ENCODE results near the gene HES4. TPM values are rescaled to one million over a fixed set of nuclear protein-coding genes. Genes with fewer than 3 reads are reported as not detected.

Gene HES4
- total RNA-seq, 1 experiment from 2014 or later = 145 TPM

DNA sequence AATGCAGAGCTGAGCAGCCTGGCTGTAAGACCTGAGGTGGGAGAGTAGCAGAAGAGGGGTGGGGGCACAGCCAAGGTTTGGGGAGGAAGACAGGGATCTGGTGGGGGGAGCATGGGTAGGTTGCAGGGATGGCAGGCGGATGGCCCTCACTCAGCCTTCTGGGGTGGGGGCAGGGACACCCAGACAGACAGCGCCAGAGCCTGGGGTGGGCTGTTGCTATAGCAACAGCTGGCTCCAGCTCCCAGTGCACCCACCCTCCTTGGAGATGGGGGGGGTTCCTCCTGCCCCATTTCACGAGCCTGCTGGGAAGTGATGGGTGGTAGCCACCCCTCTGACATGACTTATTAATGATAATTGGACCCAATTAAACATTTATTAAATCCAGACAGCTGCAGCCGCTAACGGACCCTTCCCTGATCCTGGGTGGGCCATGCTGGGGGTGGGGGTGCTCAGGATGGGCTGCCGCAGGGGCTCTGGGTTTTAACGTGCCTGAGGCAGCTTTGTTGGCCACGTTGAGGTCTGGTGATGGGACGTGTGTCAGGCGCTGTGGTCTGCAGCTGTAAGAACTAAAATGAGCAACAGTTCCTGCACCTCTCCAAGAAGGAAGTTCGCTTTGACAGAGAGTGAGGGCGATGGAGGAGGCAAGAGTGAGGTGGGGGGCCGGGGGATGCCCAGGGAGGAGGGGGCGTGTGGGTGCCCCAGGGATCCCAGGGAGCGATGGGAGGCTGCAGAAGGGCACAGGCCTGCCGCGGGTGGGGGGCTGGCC, 39.4 kb upstream of the HES4 start (continued):
- no peak for TF ChIP-seq ZNF274 (IDR thresholded peaks at IDR 0.05; ENCODE audit: low read depth, low read length)
- TF ChIP-seq, protein P1, sequence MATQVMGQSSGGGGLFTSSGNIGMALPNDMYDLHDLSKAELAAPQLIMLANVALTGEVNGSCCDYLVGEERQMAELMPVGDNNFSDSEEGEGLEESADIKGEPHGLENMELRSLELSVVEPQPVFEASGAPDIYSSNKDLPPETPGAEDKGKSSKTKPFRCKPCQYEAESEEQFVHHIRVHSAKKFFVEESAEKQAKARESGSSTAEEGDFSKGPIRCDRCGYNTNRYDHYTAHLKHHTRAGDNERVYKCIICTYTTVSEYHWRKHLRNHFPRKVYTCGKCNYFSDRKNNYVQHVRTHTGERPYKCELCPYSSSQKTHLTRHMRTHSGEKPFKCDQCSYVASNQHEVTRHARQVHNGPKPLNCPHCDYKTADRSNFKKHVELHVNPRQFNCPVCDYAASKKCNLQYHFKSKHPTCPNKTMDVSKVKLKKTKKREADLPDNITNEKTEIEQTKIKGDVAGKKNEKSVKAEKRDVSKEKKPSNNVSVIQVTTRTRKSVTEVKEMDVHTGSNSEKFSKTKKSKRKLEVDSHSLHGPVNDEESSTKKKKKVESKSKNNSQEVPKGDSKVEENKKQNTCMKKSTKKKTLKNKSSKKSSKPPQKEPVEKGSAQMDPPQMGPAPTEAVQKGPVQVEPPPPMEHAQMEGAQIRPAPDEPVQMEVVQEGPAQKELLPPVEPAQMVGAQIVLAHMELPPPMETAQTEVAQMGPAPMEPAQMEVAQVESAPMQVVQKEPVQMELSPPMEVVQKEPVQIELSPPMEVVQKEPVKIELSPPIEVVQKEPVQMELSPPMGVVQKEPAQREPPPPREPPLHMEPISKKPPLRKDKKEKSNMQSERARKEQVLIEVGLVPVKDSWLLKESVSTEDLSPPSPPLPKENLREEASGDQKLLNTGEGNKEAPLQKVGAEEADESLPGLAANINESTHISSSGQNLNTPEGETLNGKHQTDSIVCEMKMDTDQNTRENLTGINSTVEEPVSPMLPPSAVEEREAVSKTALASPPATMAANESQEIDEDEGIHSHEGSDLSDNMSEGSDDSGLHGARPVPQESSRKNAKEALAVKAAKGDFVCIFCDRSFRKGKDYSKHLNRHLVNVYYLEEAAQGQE (IDR thresholded peaks at IDR 0.05; ENCODE audit: low read depth) = no peak
- TF ChIP-seq CBX3 (IDR thresholded peaks at IDR 0.05; ENCODE audit: low read depth) = no peak

GRCh38 chr1:1038694-1039093, 38.8 kb upstream of the HES4 start:
- Histone ChIP-seq H4K20me1 (ENCODE audit: insufficient read depth) (no peaks in the 10 kb centered on the region), H3K27me3 (ENCODE audit: insufficient read depth, low read length) (no peaks in the 10 kb centered on the region), H3K9ac (ENCODE audit: low read length) (no peak overlapping the region), H3K9me2 (ENCODE audit: insufficient read depth) (no peaks in the 10 kb centered on the region), H3K36me3 (ENCODE audit: control insufficient read depth in 1 of 2, insufficient read depth in 2 of 2, low read length in 2 of 2) (peaks cover 4 to 34% of the 10 kb centered on the region in 2 experiments; a peak in 2 of 4 replicates), H2AFZ (ENCODE audit: low read depth, low read length, poor library complexity, severe bottlenecking) (no peak overlapping the region), H3K9me3 (ENCODE audit: control insufficient read depth in 1 of 2, insufficient read depth in 1 of 2, low read depth in 1 of 2, low read length in 2 of 2) (no peaks in the 10 kb centered on the region), H3K79me2 (ENCODE audit: insufficient read depth, low read length) (peaks cover 57% of the 10 kb centered on the region), H3K4me3 (replicated peaks in 1 of 2; ENCODE audit: low read depth in 1 of 2, low read length in 2 of 2) (no peak overlapping the region), H3K27ac (ENCODE audit: low read depth, low read length) (no peak overlapping the region), H3K4me2 (ENCODE audit: low read length) (no peak overlapping the region), H3K4me1 (ENCODE audit: control insufficient read depth in 1 of 2, insufficient read depth in 2 of 2, low read length in 2 of 2) (peaks cover 7 to 18% of the 10 kb centered on the region in 2 experiments; a peak in 3 of 4 replicates)
- ChIA-PET POLR2A (no interaction called here), CTCF (interaction anchor here (1.4 kb wide), 1 partner anchor 54 kb away, joined by 3 read pairs; no protein-coding TSS in a partner anchor), RAD21 (ENCODE audit: low non-redundant PET in 1 of 2, low total read pairs in 2 of 2, uncharacterized antibody in 2 of 2, unreplicated experiment in 2 of 2) (no interaction called here)
- no peak for DNase-seq (ENCODE audit: low read depth, low spot score)
- intact Hi-C loops (cut with micrococcal nuclease) = no loop called here
- TF ChIP-seq, protein P2, sequence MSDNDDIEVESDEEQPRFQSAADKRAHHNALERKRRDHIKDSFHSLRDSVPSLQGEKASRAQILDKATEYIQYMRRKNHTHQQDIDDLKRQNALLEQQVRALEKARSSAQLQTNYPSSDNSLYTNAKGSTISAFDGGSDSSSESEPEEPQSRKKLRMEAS (IDR thresholded peaks at IDR 0.05) = no peak
- TF ChIP-seq, protein P3, sequence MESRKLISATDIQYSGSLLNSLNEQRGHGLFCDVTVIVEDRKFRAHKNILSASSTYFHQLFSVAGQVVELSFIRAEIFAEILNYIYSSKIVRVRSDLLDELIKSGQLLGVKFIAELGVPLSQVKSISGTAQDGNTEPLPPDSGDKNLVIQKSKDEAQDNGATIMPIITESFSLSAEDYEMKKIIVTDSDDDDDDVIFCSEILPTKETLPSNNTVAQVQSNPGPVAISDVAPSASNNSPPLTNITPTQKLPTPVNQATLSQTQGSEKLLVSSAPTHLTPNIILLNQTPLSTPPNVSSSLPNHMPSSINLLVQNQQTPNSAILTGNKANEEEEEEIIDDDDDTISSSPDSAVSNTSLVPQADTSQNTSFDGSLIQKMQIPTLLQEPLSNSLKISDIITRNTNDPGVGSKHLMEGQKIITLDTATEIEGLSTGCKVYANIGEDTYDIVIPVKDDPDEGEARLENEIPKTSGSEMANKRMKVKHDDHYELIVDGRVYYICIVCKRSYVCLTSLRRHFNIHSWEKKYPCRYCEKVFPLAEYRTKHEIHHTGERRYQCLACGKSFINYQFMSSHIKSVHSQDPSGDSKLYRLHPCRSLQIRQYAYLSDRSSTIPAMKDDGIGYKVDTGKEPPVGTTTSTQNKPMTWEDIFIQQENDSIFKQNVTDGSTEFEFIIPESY (IDR thresholded peaks at IDR 0.05; ENCODE audit: extremely low read depth, insufficient replicate concordance, low read length) = no peak
- TF ChIP-seq CBX3 (IDR thresholded peaks at IDR 0.05; ENCODE audit: low read depth) = no peak
- TF ChIP-seq EGR1 (IDR thresholded peaks at IDR 0.05; ENCODE audit: low read depth) = no peak
- TF ChIP-seq JUND (IDR thresholded peaks at IDR 0.05) = no peak
- no peak for TF ChIP-seq SRF (IDR thresholded peaks at IDR 0.05; ENCODE audit: low read depth)
- no peak for TF ChIP-seq POLR2AphosphoS5 (IDR thresholded peaks at IDR 0.05; ENCODE audit: low read depth, low read length)
- no peak for TF ChIP-seq CEBPB (IDR thresholded peaks at IDR 0.05; ENCODE audit: low read depth)
- TF ChIP-seq SIN3A (IDR thresholded peaks at IDR 0.05; ENCODE audit: low read depth) = no peak
- no peak for TF ChIP-seq SP1 (IDR thresholded peaks at IDR 0.05; ENCODE audit: low read depth)
- no peak for TF ChIP-seq ELF1 (IDR thresholded peaks at IDR 0.05; ENCODE audit: borderline replicate concordance, low read depth)
- TF ChIP-seq POLR2A (IDR thresholded peaks at IDR 0.05; ENCODE audit: borderline replicate concordance, extremely low read depth, insufficient read depth, insufficient read length) = no peak
- ATAC-seq = no peak
- BruUV-seq (replicated peaks) = no TSS peak

All from HCT116 (cell line).